Measurements from ENCODE around the gene CRK. TPM values are rescaled to one million over a fixed set of nuclear protein-coding genes. Genes with fewer than 3 reads are reported as not detected.

CRK gene
- polyA plus RNA-seq, 4 donors, result 31.2 to 42.9 (median 41.0) TPM

DNA sequence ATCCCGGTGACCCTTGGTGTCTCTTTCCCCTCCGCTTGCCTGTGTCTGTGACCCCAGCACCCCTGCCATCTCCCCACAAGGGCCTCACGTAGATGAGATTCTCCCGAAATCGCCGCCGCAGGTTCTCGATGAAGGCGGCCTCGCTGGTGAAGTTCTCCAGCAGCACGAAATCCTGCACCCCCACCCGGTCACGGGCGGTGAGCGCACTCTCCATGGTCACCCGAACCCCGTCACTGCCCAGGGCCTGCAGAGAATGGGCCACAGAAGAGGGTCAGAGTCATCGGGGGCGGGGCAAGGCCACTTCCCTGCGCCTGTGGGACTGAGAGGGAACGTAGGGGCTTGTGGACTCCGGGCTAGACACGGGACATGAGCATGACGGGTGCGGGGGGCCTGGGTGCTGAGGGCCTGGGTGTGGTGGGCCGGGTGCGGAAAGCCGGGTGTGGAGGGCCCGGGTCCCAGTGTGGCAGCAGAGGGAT lies 28.1 kb upstream of the CRK start:
- peak overlapping the region in 2 of 3 donors; percentile 36 to 96 for H3K27ac ChIP-seq (ENCODE audit: low read depth in 1 of 3, low read length in 2 of 3)
- H3K9me3 ChIP-seq (ENCODE audit: control insufficient read depth in 2 of 2, insufficient read depth in 1 of 2, low read depth in 1 of 2, low read length in 1 of 2), result no peaks in the 10 kb centered on the region
- no peaks in the 10 kb centered on the region for H3K27me3 ChIP-seq (ENCODE audit: control insufficient read depth in 3 of 3, insufficient read depth in 3 of 3, low read length in 3 of 3)
- H3K4me3 ChIP-seq (ENCODE audit: low read depth in 1 of 3, low read length in 3 of 3), result no peak overlapping the region
- DNase-seq, result no peak
- FAIRE-seq, result no peak
- whole genome bisulfite sequencing, 3 donors, result 78 to 89% (median 84%) methylated on average over 27 to 29 of the region's 29 CpGs
- peaks cover 0 to 38% (median 4%) of the 10 kb centered on the region in 3 donors for H3K4me1 ChIP-seq (ENCODE audit: control insufficient read depth in 3 of 3, insufficient read depth in 2 of 3, low read depth in 1 of 3, low read length in 2 of 3)
- H3K36me3 ChIP-seq (ENCODE audit: control insufficient read depth in 3 of 3, insufficient read depth in 2 of 3, low read depth in 1 of 3, low read length in 3 of 3), result peaks cover 3 to 45% (median 16%) of the 10 kb centered on the region in 3 donors

DNA sequence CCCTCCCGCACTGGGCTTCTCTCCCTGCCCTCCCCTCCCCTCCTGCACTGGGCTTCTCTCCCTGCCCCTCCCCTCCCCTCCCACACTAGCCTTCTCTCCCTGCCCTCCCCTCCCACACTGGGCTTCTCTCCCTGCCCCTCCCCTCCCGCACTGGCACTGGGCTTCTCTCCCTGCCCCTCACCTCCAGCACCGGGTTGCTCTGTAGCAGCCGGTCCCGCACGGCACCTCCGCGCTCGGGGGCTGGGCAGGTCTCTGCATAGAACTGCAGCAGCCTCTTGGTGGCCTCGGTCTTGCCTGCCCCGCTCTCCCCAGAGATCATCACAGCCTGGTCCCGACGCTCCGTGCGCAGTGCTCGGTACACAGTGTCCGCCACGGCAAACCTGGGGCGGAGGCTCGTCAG lies 26.6 kb upstream of the CRK start:
- no peak overlapping the region for H3K27ac ChIP-seq (ENCODE audit: low read depth in 1 of 3, low read length in 2 of 3)

DNA sequence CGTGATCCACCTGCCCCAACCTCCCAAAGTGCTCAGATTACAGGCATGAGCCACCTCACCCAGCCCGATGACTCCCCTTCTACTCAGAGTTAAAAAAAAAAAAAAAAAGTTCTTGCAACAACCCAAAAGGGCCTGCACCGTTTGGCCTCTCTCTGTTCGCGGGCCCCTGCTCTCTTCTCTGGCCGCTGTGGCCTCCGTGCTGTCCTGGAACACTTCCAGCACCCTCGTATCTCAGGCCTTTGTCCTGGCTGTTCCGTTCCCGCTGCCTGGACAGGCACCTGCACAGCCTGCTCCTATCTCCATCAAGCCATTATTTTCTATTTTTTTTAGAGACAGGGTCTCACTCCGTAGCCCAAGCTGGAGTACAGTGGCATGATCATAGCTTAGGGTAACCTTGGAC lies 25.7 kb upstream of the CRK start:
- no peaks in the 10 kb centered on the region for H3K27me3 ChIP-seq (ENCODE audit: control insufficient read depth in 3 of 3, insufficient read depth in 3 of 3, low read length in 3 of 3)
- no peak overlapping the region for H3K27ac ChIP-seq (ENCODE audit: low read depth in 1 of 3, low read length in 2 of 3)
- no peaks in the 10 kb centered on the region for H3K9me3 ChIP-seq (ENCODE audit: control insufficient read depth in 2 of 2, insufficient read depth in 1 of 2, low read depth in 1 of 2, low read length in 1 of 2)
- FAIRE-seq, result no peak
- H3K36me3 ChIP-seq (ENCODE audit: control insufficient read depth in 3 of 3, insufficient read depth in 2 of 3, low read depth in 1 of 3, low read length in 3 of 3), result peaks cover 3 to 69% (median 33%) of the 10 kb centered on the region in 3 donors
- no peak for DNase-seq
- no peak overlapping the region for H3K4me3 ChIP-seq (ENCODE audit: low read depth in 1 of 3, low read length in 3 of 3)
- H3K4me1 ChIP-seq (ENCODE audit: control insufficient read depth in 3 of 3, insufficient read depth in 2 of 3, low read depth in 1 of 3, low read length in 2 of 3), result peaks cover 0 to 19% (median 2%) of the 10 kb centered on the region in 3 donors
- WGBS, 3 donors, result 74 to 83% (median 80%) methylated on average over 11 of the region's 11 CpGs

More for the DNA sequence above, 26.6 kb upstream of the CRK start:
- Histone ChIP-seq H3K27me3 (ENCODE audit: control insufficient read depth in 3 of 3, insufficient read depth in 3 of 3, low read length in 3 of 3) (no peaks in the 10 kb centered on the region), H3K4me1 (ENCODE audit: control insufficient read depth in 3 of 3, insufficient read depth in 2 of 3, low read depth in 1 of 3, low read length in 2 of 3) (peaks cover 0 to 28% (median 4%) of the 10 kb centered on the region in 3 donors), H3K36me3 (ENCODE audit: control insufficient read depth in 3 of 3, insufficient read depth in 2 of 3, low read depth in 1 of 3, low read length in 3 of 3) (peaks cover 3 to 59% (median 27%) of the 10 kb centered on the region in 3 donors), H3K4me3 (ENCODE audit: low read depth in 1 of 3, low read length in 3 of 3) (no peak overlapping the region), H3K9me3 (ENCODE audit: control insufficient read depth in 2 of 2, insufficient read depth in 1 of 2, low read depth in 1 of 2, low read length in 1 of 2) (no peaks in the 10 kb centered on the region)
- DNase-seq (no peak), FAIRE-seq (no peak)
- 87 to 98% (median 93%) methylated on average over 12 to 20 of the region's 20 CpGs for WGBS, 3 donors

- Histone ChIP-seq H3K4me1 (ENCODE audit: control insufficient read depth in 3 of 3, insufficient read depth in 2 of 3, low read depth in 1 of 3, low read length in 2 of 3) (peaks cover 0 to 13% (median 0%) of the 10 kb centered on the region in 3 donors), H3K36me3 (ENCODE audit: control insufficient read depth in 3 of 3, insufficient read depth in 2 of 3, low read depth in 1 of 3, low read length in 3 of 3) (peaks cover 3 to 77% (median 35%) of the 10 kb centered on the region in 3 donors), H3K9me3 (ENCODE audit: control insufficient read depth in 2 of 2, insufficient read depth in 1 of 2, low read depth in 1 of 2, low read length in 1 of 2) (no peaks in the 10 kb centered on the region), H3K27me3 (ENCODE audit: control insufficient read depth in 3 of 3, insufficient read depth in 3 of 3, low read length in 3 of 3) (no peaks in the 10 kb centered on the region), H3K27ac (ENCODE audit: low read depth in 1 of 3, low read length in 2 of 3) (no peak overlapping the region), H3K4me3 (ENCODE audit: low read depth in 1 of 3, low read length in 3 of 3) (no peak overlapping the region)
- FAIRE-seq, result no peak
- 85 to 86% (median 85%) methylated on average over 18 of the region's 18 CpGs for WGBS, 3 donors
- no peak for DNase-seq
These were observed 24.9 kb upstream of the CRK start for GRCh38 chr17:1480747-1481465.

GRCh38 chr17:1478418-1478817 lies 22.4 kb upstream of the CRK start:
- DNase-seq (no peak), FAIRE-seq (no peak)
- Histone ChIP-seq H3K9me3 (ENCODE audit: control insufficient read depth in 2 of 2, insufficient read depth in 1 of 2, low read depth in 1 of 2, low read length in 1 of 2) (no peaks in the 10 kb centered on the region), H3K36me3 (ENCODE audit: control insufficient read depth in 3 of 3, insufficient read depth in 2 of 3, low read depth in 1 of 3, low read length in 3 of 3) (peaks cover 3 to 91% (median 40%) of the 10 kb centered on the region in 3 donors), H3K4me1 (ENCODE audit: control insufficient read depth in 3 of 3, insufficient read depth in 2 of 3, low read depth in 1 of 3, low read length in 2 of 3) (no peaks in the 10 kb centered on the region), H3K27me3 (ENCODE audit: control insufficient read depth in 3 of 3, insufficient read depth in 3 of 3, low read length in 3 of 3) (no peaks in the 10 kb centered on the region), H3K4me3 (ENCODE audit: low read depth in 1 of 3, low read length in 3 of 3) (no peak overlapping the region), H3K27ac (ENCODE audit: low read depth in 1 of 3, low read length in 2 of 3) (no peak overlapping the region)
- WGBS, 3 donors, result 91 to 93% (median 93%) methylated on average over 26 of the region's 26 CpGs

DNA sequence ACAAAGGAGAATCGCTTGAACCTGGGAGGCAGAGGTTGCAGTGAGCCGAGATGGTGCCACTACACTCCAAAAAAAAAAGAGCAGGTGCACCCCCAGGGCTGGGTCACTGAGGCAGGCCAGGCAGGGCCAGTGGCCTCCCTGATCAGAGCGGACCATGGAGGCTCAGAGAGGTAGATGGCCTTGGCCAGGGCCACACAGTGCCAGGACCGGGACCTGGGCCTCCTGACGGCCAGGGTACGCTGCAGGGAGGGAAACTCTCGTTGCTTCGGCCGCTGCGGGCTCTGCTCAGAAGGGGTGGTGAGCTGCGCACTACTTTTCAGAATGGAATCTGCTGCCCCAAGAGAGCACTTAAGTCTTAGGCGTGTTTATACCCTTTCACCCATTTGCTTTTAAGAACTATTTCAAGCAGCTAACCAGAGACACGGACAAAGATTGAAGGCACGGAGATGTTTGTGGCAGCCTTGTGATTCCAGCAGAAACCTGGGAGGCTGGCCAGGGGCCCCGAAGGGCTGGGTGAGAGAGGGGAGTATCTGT lies 19.4 kb upstream of the CRK start:
- Histone ChIP-seq H3K4me3 (ENCODE audit: low read depth in 1 of 3, low read length in 3 of 3) (no peak overlapping the region), H3K4me1 (ENCODE audit: control insufficient read depth in 3 of 3, insufficient read depth in 2 of 3, low read depth in 1 of 3, low read length in 2 of 3) (no peaks in the 10 kb centered on the region)
- WGBS, 3 donors, result 82 to 91% (median 89%) methylated on average over 12 to 15 of the region's 15 CpGs

GRCh38 chr17:1474402-1475189 lies 18.6 kb upstream of the CRK start:
- peaks cover 11 to 97% (median 50%) of the 10 kb centered on the region in 3 donors for H3K36me3 ChIP-seq (ENCODE audit: control insufficient read depth in 3 of 3, insufficient read depth in 2 of 3, low read depth in 1 of 3, low read length in 3 of 3)
- no peaks in the 10 kb centered on the region for H3K4me1 ChIP-seq (ENCODE audit: control insufficient read depth in 3 of 3, insufficient read depth in 2 of 3, low read depth in 1 of 3, low read length in 2 of 3)
- DNase-seq (no peak), FAIRE-seq (no peak)
- H3K27ac ChIP-seq (ENCODE audit: low read depth in 1 of 3, low read length in 2 of 3), result no peak overlapping the region
- no peaks in the 10 kb centered on the region for H3K9me3 ChIP-seq (ENCODE audit: control insufficient read depth in 2 of 2, insufficient read depth in 1 of 2, low read depth in 1 of 2, low read length in 1 of 2)
- WGBS, 3 donors, result 83 to 92% (median 85%) methylated on average over 30 to 31 of the region's 31 CpGs
- no peaks in the 10 kb centered on the region for H3K27me3 ChIP-seq (ENCODE audit: control insufficient read depth in 3 of 3, insufficient read depth in 3 of 3, low read length in 3 of 3)
- no peak overlapping the region for H3K4me3 ChIP-seq (ENCODE audit: low read depth in 1 of 3, low read length in 3 of 3)

More for the DNA sequence above, 19.4 kb upstream of the CRK start:
- H3K9me3 ChIP-seq (ENCODE audit: control insufficient read depth in 2 of 2, insufficient read depth in 1 of 2, low read depth in 1 of 2, low read length in 1 of 2), result no peaks in the 10 kb centered on the region
- FAIRE-seq (no peak), DNase-seq (no peak)
- no peaks in the 10 kb centered on the region for H3K27me3 ChIP-seq (ENCODE audit: control insufficient read depth in 3 of 3, insufficient read depth in 3 of 3, low read length in 3 of 3)
- no peak overlapping the region for H3K27ac ChIP-seq (ENCODE audit: low read depth in 1 of 3, low read length in 2 of 3)
- H3K36me3 ChIP-seq (ENCODE audit: control insufficient read depth in 3 of 3, insufficient read depth in 2 of 3, low read depth in 1 of 3, low read length in 3 of 3), result peaks cover 8 to 93% (median 46%) of the 10 kb centered on the region in 3 donors

- Histone ChIP-seq H3K27me3 (ENCODE audit: control insufficient read depth in 3 of 3, insufficient read depth in 3 of 3, low read length in 3 of 3) (no peaks in the 10 kb centered on the region), H3K9me3 (ENCODE audit: control insufficient read depth in 2 of 2, insufficient read depth in 1 of 2, low read depth in 1 of 2, low read length in 1 of 2) (peaks cover 0 to 4% of the 10 kb centered on the region in 2 donors), H3K27ac (ENCODE audit: low read depth in 1 of 3, low read length in 2 of 3) (no peak overlapping the region), H3K4me1 (ENCODE audit: control insufficient read depth in 3 of 3, insufficient read depth in 2 of 3, low read depth in 1 of 3, low read length in 2 of 3) (peaks cover 0 to 2% (median 0%) of the 10 kb centered on the region in 3 donors), H3K36me3 (ENCODE audit: control insufficient read depth in 3 of 3, insufficient read depth in 2 of 3, low read depth in 1 of 3, low read length in 3 of 3) (peaks cover 11 to 96% (median 48%) of the 10 kb centered on the region in 3 donors), H3K4me3 (ENCODE audit: low read depth in 1 of 3, low read length in 3 of 3) (no peak overlapping the region)
- no peak for DNase-seq
- FAIRE-seq, result no peak
- 82 to 91% (median 84%) methylated on average over 10 of the region's 10 CpGs for WGBS, 3 donors
These were observed 17.8 kb upstream of the CRK start for GRCh38 chr17:1473841-1474240.
